HFFc6 (cell line): ENCODE results near the gene GPBP1. TPM values are rescaled to one million over a fixed set of nuclear protein-coding genes. Genes with fewer than 3 reads are reported as not detected.
A peak's percentile ranks its signal among the peaks of the same experiment; 100 is the strongest.
"Not testable (repeated sequence)": the region's sequence is repeated elsewhere in the genome, so short reads cannot be mapped to it uniquely, and the experiment has no call there.

Experiments used
- DNase-seq: peaks from one replicate; pipeline ENCODE4 v3.0.0-alpha.2; 2018
- H3K27ac Mint-ChIP-seq: 2 replicates; pipeline ENCODE4 v1.8.0; 2020; ENCODE audit warnings: mild to moderate bottlenecking, mixed read lengths
- H3K27me3 Mint-ChIP-seq: 2 replicates; pipeline ENCODE4 v1.8.0; 2021; ENCODE audit warnings: mild to moderate bottlenecking, moderate library complexity, mixed read lengths; ENCODE audit not compliant: insufficient read depth
- H3K36me3 Mint-ChIP-seq: 2 replicates; pipeline ENCODE4 v1.8.0; 2021; ENCODE audit warnings: low read depth, mixed read lengths
- H3K4me1 Mint-ChIP-seq: 2 replicates; pipeline ENCODE4 v1.8.0; 2020; ENCODE audit warnings: low read depth, mixed read lengths
- H3K4me3 Mint-ChIP-seq: 2 replicates; pipeline ENCODE4 v1.8.0; 2020; ENCODE audit warnings: mild to moderate bottlenecking, moderate library complexity, mixed read lengths
- H3K9me3 Mint-ChIP-seq: 2 replicates; pipeline ENCODE4 v1.8.0; 2020; ENCODE audit warnings: mild to moderate bottlenecking, mixed read lengths
- CTCF ChIP-seq: fragments of 200-600 bp; sonication (generic); IDR thresholded peaks from 2 replicates; pipeline ENCODE4 v1.5.0; 2021; ENCODE audit warnings: antibody characterized with exemption, mild to moderate bottlenecking
- total RNA-seq, 6 experiments: library from RNA; stranded (reverse); fragmentation: NEBNext Ultra II Directional; extraction: Animal tissue kit (Norgen Biotek cat#: 25700); gene quantifications; 2 replicates in 1 of 6; 3 replicates in 5 of 6; pipeline ENCODE4 v1.2.3, GENCODE V29; 2021

GPBP1 gene
- total RNA-seq, 6 experiments from 2014 or later: 33.6 to 40.1 (median 36.5) TPM

- no peaks in the 10 kb centered on the region for H3K9me3 Mint-ChIP-seq
- H3K27me3 Mint-ChIP-seq: no peaks in the 10 kb centered on the region; the same call in 1 of the 2 replicates
- DNase-seq: no peak
- no peaks in the 10 kb centered on the region for H3K4me1 Mint-ChIP-seq
- H3K36me3 Mint-ChIP-seq: peaks cover 7% of the 10 kb centered on the region; the same call in 1 of the 2 replicates
- no peak for TF ChIP-seq CTCF
- no peak overlapping the region for H3K27ac Mint-ChIP-seq
- H3K4me3 Mint-ChIP-seq: no peak overlapping the region
These were observed 93.9 kb downstream of the GPBP1 start for GRCh38 chr5:57267805-57268204.

GRCh38 chr5:57276353-57276752 lies 102.5 kb downstream of the GPBP1 start:
- no peaks in the 10 kb centered on the region for H3K4me1 Mint-ChIP-seq
- no peaks in the 10 kb centered on the region for H3K9me3 Mint-ChIP-seq
- H3K27ac Mint-ChIP-seq: no peak overlapping the region
- no peak for TF ChIP-seq CTCF
- no peaks in the 10 kb centered on the region; the same call in 1 of the 2 replicates for H3K27me3 Mint-ChIP-seq
- no peak for DNase-seq
- no peak overlapping the region for H3K4me3 Mint-ChIP-seq
- no peaks in the 10 kb centered on the region for H3K36me3 Mint-ChIP-seq

GRCh38 chr5:57277085-57277484 lies 103.2 kb downstream of the GPBP1 start:
- no peak overlapping the region for H3K4me3 Mint-ChIP-seq

GRCh38 chr5:57280853-57281252 lies 107.0 kb downstream of the GPBP1 start:
- no peak for DNase-seq
- TF ChIP-seq CTCF: no peak
- H3K9me3 Mint-ChIP-seq: no peaks in the 10 kb centered on the region
- H3K4me1 Mint-ChIP-seq: no peaks in the 10 kb centered on the region
- H3K4me3 Mint-ChIP-seq: no peak overlapping the region
- peaks cover 2% of the 10 kb centered on the region for H3K27me3 Mint-ChIP-seq
- no peak overlapping the region for H3K27ac Mint-ChIP-seq
- no peaks in the 10 kb centered on the region for H3K36me3 Mint-ChIP-seq

More at GRCh38 chr5:57277085-57277484, 103.2 kb downstream of the GPBP1 start:
- Mint-ChIP-seq H3K9me3 (no peaks in the 10 kb centered on the region), H3K36me3 (no peaks in the 10 kb centered on the region), H3K27ac (no peak overlapping the region), H3K4me1 (no peaks in the 10 kb centered on the region), H3K27me3 (no peaks in the 10 kb centered on the region; the same call in 1 of the 2 replicates)
- TF ChIP-seq CTCF: peak; percentile 71
- DNase-seq: peak; percentile 11

GRCh38 chr5:57285084-57285483 lies 111.2 kb downstream of the GPBP1 start:
- not testable (repeated sequence) for H3K36me3 Mint-ChIP-seq, H3K27ac Mint-ChIP-seq

GRCh38 chr5:57291894-57292293 lies 118.0 kb downstream of the GPBP1 start:
- no peak for TF ChIP-seq CTCF

More at GRCh38 chr5:57285084-57285483, 111.2 kb downstream of the GPBP1 start:
- not testable (repeated sequence) for DNase-seq, H3K9me3 Mint-ChIP-seq, H3K4me3 Mint-ChIP-seq, H3K27me3 Mint-ChIP-seq, H3K4me1 Mint-ChIP-seq

More at GRCh38 chr5:57291894-57292293, 118.0 kb downstream of the GPBP1 start:
- H3K4me3 Mint-ChIP-seq: no peak overlapping the region
- DNase-seq: no peak
- no peaks in the 10 kb centered on the region for H3K4me1 Mint-ChIP-seq
- H3K27ac Mint-ChIP-seq: no peak overlapping the region
- no peaks in the 10 kb centered on the region for H3K9me3 Mint-ChIP-seq
- H3K27me3 Mint-ChIP-seq: peaks cover 6% of the 10 kb centered on the region
- no peaks in the 10 kb centered on the region for H3K36me3 Mint-ChIP-seq
